ENCODE data around the gene FCN1.

Gene FCN1

GRCh38 chr9:134913041-134913712 lies 4.5 kb downstream of the FCN1 start:
- no peak for DNase-seq

- DNase-seq = no peak
Observed at GRCh38 chr9:134912126-134912840, 5.4 kb downstream of the FCN1 start.

GRCh38 chr9:134909511-134910481 lies 7.9 kb downstream of the FCN1 start:
- DNase-seq = no peak

GRCh38 chr9:134908524-134909309 lies 9.0 kb downstream of the FCN1 start:
- DNase-seq = no peak

- no peak for DNase-seq
Observed at GRCh38 chr9:134902936-134903335, 14.8 kb downstream of the FCN1 start.

GRCh38 chr9:134899818-134900217 lies 17.9 kb downstream of the FCN1 start:
- DNase-seq = no peak

- no peak for DNase-seq
Observed at GRCh38 chr9:134899168-134899567, 18.5 kb downstream of the FCN1 start.

- DNase-seq = no peak
Observed at GRCh38 chr9:134898319-134898718, 19.4 kb downstream of the FCN1 start.

GRCh38 chr9:134897584-134898170 lies 20.0 kb downstream of the FCN1 start:
- no peak for DNase-seq

- no peak for DNase-seq
Observed at GRCh38 chr9:134896834-134897583, 20.7 kb downstream of the FCN1 start.

- DNase-seq = peak; percentile 97
Observed at GRCh38 chr9:134895908-134896833, 21.5 kb downstream of the FCN1 start.

GRCh38 chr9:134895567-134895907 lies 22.2 kb downstream of the FCN1 start:
- DNase-seq = no peak

- no peak for DNase-seq
Observed at GRCh38 chr9:134895097-134895496, 22.6 kb downstream of the FCN1 start.

- no peak for DNase-seq
Observed at GRCh38 chr9:134894136-134894860, 23.4 kb downstream of the FCN1 start.

- DNase-seq = no peak
Observed at GRCh38 chr9:134892820-134893420, 24.8 kb downstream of the FCN1 start.

- no peak for DNase-seq
Observed at GRCh38 chr9:134892221-134892620, 25.5 kb downstream of the FCN1 start.

GRCh38 chr9:134891713-134892112 lies 26.0 kb downstream of the FCN1 start:
- DNase-seq = no peak

GRCh38 chr9:134891053-134891452 lies 26.7 kb downstream of the FCN1 start:
- DNase-seq = no peak

- DNase-seq = no peak
Observed at GRCh38 chr9:134890155-134890495, 27.6 kb downstream of the FCN1 start.

Measured in NCI-H2171 (cell line).